Left renal cortex interstitium (tissue), 4 donors: ENCODE measurements around the gene PANK3. TPM values are rescaled to one million over a fixed set of nuclear protein-coding genes. Genes with fewer than 3 reads are reported as not detected.

ENCODE experiments used
- polyA plus RNA-seq, 4 donors: library from polyadenylated mRNA; unstranded; fragments of 120-200 nt; gene quantifications; one replicate each; pipeline ENCODE4 v1.2.1, GENCODE V29; 2013; ENCODE audit not compliant: insufficient read length in 4 of 4

Gene PANK3
- polyA plus RNA-seq, 4 donors: 49.6 to 67.6 (median 59.0) TPM

Other genes starting within 250 kb of the PANK3 start
- 10 to 100 TPM; 66.2 to 93.8 (median 77.4) TPM for gene RARS1, start 92.9 kb downstream of the PANK3 start, polyA plus RNA-seq
- 1 to 10 TPM in 1 of 4 donors, under 1 TPM in 3; 0.35 to 1.3 (median 0.64) TPM for gene FBLL1, start 50.1 kb downstream of the PANK3 start, polyA plus RNA-seq